ENCODE measurements around the gene TTLL1. TPM values are rescaled to one million over a fixed set of nuclear protein-coding genes. Genes with fewer than 3 reads are reported as not detected.
A peak's percentile ranks its signal among the peaks of the same experiment; 100 is the strongest.

TTLL1 gene
- total RNA-seq, 2 donors from 2014 or later: 8.8 to 22.3 TPM

GRCh38 chr22:43008921-43009320 is 80.3 kb downstream of the TTLL1 start:
- H3K4me3 ChIP-seq: no peak overlapping the region
- no peaks in the 10 kb centered on the region for H3K9me3 ChIP-seq
- peak overlapping the region; percentile 61 to 74 for H3K27ac ChIP-seq
- H3K27me3 ChIP-seq (replicated peaks; ENCODE audit: insufficient read depth): no peaks in the 10 kb centered on the region
- DNase-seq (ENCODE audit: low spot score): no peak
- intact Hi-C loops (cut with DNase I): no loop called here
- 53% methylated on average over 4 of the region's 4 CpGs for WGBS
- no peak for TF ChIP-seq CTCF (IDR thresholded peaks at IDR 0.05)
- TF ChIP-seq POLR2AphosphoS5 (IDR thresholded peaks at IDR 0.05): no peak
- TF ChIP-seq POLR2A (IDR thresholded peaks at IDR 0.05): no peak
- H3K4me1 ChIP-seq (replicated peaks): peaks cover 7% of the 10 kb centered on the region
- H3K36me3 ChIP-seq: no peaks in the 10 kb centered on the region

- H3K4me1 ChIP-seq (replicated peaks): peaks cover 8% of the 10 kb centered on the region
These were observed 80.7 kb downstream of the TTLL1 start for GRCh38 chr22:43008509-43008908.

GRCh38 chr22:43007519-43008102 is 81.6 kb downstream of the TTLL1 start:
- Histone ChIP-seq H3K4me3 (no peak overlapping the region), H3K4me1 (replicated peaks) (peaks cover 8% of the 10 kb centered on the region), H3K27me3 (replicated peaks; ENCODE audit: insufficient read depth) (no peaks in the 10 kb centered on the region), H3K27ac (peak overlapping the region; percentile 61 to 74), H3K36me3 (no peaks in the 10 kb centered on the region), H3K9me3 (no peaks in the 10 kb centered on the region)
- WGBS: 69% methylated on average over 5 of the region's 5 CpGs
- intact Hi-C loops (cut with DNase I): no loop called here
- no peak for DNase-seq (ENCODE audit: low spot score)
- TF ChIP-seq POLR2A (IDR thresholded peaks at IDR 0.05) (no peak), CTCF (IDR thresholded peaks at IDR 0.05) (no peak), POLR2AphosphoS5 (IDR thresholded peaks at IDR 0.05) (no peak)

More at GRCh38 chr22:43008509-43008908, 80.7 kb downstream of the TTLL1 start:
- Histone ChIP-seq H3K36me3 (no peaks in the 10 kb centered on the region), H3K27ac (peak overlapping the region; percentile 61 to 74), H3K9me3 (no peaks in the 10 kb centered on the region), H3K4me3 (no peak overlapping the region), H3K27me3 (replicated peaks; ENCODE audit: insufficient read depth) (no peaks in the 10 kb centered on the region)
- WGBS: 78% methylated on average over 4 of the region's 4 CpGs
- no peak for DNase-seq (ENCODE audit: low spot score)
- intact Hi-C loops (cut with DNase I): no loop called here
- no peak for TF ChIP-seq CTCF (IDR thresholded peaks at IDR 0.05)
- no peak for TF ChIP-seq POLR2A (IDR thresholded peaks at IDR 0.05)
- TF ChIP-seq POLR2AphosphoS5 (IDR thresholded peaks at IDR 0.05): peak; percentile 8

- TF ChIP-seq CTCF (IDR thresholded peaks at IDR 0.05) (no peak), POLR2A (IDR thresholded peaks at IDR 0.05) (no peak), POLR2AphosphoS5 (IDR thresholded peaks at IDR 0.05) (no peak)
- Histone ChIP-seq H3K4me3 (no peak overlapping the region), H3K4me1 (replicated peaks) (peaks cover 13% of the 10 kb centered on the region), H3K27ac (no peak overlapping the region), H3K9me3 (no peaks in the 10 kb centered on the region), H3K27me3 (replicated peaks; ENCODE audit: insufficient read depth) (no peaks in the 10 kb centered on the region), H3K36me3 (no peaks in the 10 kb centered on the region)
- no peak for DNase-seq (ENCODE audit: low spot score)
- 92% methylated on average over 7 of the region's 7 CpGs for WGBS
- intact Hi-C loops (cut with DNase I): no loop called here
These were observed 82.4 kb downstream of the TTLL1 start for GRCh38 chr22:43006753-43007152.

GRCh38 chr22:43006016-43006505 is 83.1 kb downstream of the TTLL1 start:
- Histone ChIP-seq H3K27ac (no peak overlapping the region), H3K4me1 (replicated peaks) (peaks cover 16% of the 10 kb centered on the region), H3K4me3 (no peak overlapping the region), H3K9me3 (no peaks in the 10 kb centered on the region), H3K36me3 (no peaks in the 10 kb centered on the region), H3K27me3 (replicated peaks; ENCODE audit: insufficient read depth) (no peaks in the 10 kb centered on the region)
- intact Hi-C loops (cut with DNase I): no loop called here
- no peak for DNase-seq (ENCODE audit: low spot score)
- WGBS: 97% methylated on average over 5 of the region's 5 CpGs
- TF ChIP-seq CTCF (IDR thresholded peaks at IDR 0.05) (no peak), POLR2AphosphoS5 (IDR thresholded peaks at IDR 0.05) (no peak), POLR2A (IDR thresholded peaks at IDR 0.05) (no peak)
